ENCODE data around the gene TAOK2.

TAOK2 gene

DNA sequence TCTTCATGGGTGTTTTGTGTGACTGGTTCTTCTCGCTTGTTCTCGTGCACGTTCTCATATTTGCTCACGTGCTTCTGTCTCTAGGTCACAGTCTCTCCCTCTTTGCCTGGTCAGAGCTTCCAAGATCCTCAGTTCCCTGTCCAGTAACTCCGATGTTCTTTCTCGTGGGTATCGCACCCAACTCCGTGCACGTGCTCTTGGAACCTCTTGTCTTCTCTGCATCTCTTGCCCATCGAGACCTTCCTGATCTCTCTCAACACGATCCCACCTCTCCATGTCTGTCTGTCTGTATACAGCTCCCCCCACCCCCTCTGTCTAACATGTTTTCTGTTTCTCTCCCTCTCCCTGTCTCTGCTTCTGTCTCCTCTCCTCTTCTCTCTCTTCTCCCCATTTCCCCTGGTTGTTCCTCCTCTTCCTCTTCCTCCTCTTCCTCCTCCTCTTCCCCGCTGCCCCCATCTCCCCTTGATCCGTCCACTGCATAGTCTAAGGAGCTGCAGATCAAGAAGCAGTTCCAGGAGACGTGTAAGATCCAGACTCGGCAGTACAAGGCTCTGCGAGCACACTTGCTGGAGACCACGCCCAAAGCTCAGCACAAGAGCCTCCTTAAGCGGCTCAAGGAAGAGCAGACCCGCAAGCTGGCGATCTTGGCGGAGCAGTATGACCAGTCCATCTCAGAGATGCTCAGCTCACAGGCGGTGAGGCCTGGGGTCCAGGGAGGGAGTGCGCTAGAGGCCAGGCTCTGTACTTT, 15.6 kb downstream of the TAOK2 start:
- no peak for TF ChIP-seq GATA2 (IDR thresholded peaks at IDR 0.05; ENCODE audit: low read depth, low read length)
- no peak for TF ChIP-seq GATA3 (IDR thresholded peaks at IDR 0.05; ENCODE audit: low read depth, low read length)

GRCh38 chr16:29990034-29990433, 16.4 kb downstream of the TAOK2 start:
- TF ChIP-seq GATA3 (IDR thresholded peaks at IDR 0.05; ENCODE audit: low read depth, low read length) (no peak), GATA2 (IDR thresholded peaks at IDR 0.05; ENCODE audit: low read depth, low read length) (no peak)

DNA sequence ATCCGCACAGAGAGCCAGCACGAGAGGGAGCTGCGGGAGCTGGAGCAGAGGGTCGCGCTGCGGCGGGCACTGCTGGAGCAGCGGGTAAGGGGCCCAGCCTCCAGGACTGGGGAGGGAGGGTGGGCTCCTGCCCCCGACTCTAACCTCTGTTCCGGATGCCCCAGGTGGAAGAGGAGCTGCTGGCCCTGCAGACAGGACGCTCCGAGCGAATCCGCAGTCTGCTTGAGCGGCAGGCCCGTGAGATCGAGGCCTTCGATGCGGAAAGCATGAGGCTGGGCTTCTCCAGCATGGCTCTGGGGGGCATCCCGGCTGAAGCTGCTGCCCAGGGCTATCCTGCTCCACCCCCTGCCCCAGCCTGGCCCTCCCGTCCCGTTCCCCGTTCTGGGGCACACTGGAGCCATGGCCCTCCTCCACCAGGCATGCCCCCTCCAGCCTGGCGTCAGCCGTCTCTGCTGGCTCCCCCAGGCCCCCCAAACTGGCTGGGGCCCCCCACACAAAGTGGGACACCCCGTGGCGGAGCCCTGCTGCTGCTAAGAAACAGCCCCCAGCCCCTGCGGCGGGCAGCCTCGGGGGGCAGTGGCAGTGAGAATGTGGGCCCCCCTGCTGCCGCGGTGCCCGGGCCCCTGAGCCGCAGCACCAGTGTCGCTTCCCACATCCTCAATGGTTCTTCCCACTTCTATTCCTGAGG, 17.4 kb downstream of the TAOK2 start:
- TF ChIP-seq GATA3 (IDR thresholded peaks at IDR 0.05; ENCODE audit: low read depth, low read length) (no peak), GATA2 (IDR thresholded peaks at IDR 0.05; ENCODE audit: low read depth, low read length) (no peak)

DNA sequence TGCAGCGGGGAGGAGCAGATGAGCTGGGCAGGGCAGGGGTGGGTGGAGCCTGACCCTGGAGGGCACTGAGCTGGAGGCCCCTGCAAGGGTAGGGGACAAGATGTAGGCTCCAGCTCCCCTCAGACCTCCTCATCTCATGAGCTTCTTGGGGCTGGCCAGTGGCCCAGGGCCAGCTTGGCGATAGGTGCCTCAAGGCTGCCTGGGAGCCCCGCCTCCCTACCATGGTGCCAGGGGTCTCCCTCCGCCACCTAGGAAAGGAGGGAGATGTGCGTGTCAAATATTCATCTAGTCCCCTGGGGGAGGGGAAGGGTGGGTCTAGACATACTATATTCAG, 17.9 kb downstream of the TAOK2 start:
- TF ChIP-seq GATA3 (IDR thresholded peaks at IDR 0.05; ENCODE audit: low read depth, low read length) (no peak), GATA2 (IDR thresholded peaks at IDR 0.05; ENCODE audit: low read depth, low read length) (no peak)

GRCh38 chr16:29992344-29992967, 18.8 kb downstream of the TAOK2 start:
- TF ChIP-seq GATA2 (IDR thresholded peaks at IDR 0.05; ENCODE audit: low read depth, low read length): no peak
- TF ChIP-seq GATA3 (IDR thresholded peaks at IDR 0.05; ENCODE audit: low read depth, low read length): no peak

DNA sequence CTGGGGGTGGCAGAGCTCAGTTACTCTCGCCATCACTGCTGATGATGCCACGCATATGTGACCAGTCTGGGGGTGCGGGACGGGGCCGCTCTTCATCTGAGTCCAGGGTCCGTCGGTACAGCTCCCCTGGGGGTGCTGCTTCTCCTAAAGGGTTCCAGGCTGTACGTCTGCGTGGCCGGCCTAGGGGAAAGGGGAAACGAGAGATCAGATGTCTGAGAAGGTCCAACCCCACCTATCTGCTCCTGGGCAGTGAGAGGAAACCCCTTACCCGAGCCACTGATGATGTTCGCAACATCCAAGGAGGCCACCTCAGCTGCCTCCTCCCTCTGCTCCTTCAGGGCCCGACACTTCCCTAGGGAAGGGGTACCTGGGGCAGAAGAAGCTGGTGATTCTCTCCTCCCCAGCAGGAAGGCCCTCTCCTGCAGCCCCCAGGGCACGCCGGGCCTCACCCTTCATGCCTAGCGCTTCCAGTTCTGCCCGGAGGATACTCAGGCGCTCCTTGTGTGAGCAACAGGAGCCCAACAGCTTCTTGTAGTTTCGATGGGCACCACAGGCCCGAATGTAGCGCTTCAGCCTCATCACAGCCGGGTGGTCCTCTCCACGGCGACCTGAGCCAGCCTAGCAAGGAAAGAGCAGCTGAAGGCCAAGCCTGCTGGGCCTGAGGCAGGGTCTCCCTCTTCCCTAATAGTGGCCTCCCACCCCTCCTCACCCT, 19.7 kb downstream of the TAOK2 start:
- no peak for TF ChIP-seq GATA2 (IDR thresholded peaks at IDR 0.05; ENCODE audit: low read depth, low read length)
- no peak for TF ChIP-seq GATA3 (IDR thresholded peaks at IDR 0.05; ENCODE audit: low read depth, low read length)

DNA sequence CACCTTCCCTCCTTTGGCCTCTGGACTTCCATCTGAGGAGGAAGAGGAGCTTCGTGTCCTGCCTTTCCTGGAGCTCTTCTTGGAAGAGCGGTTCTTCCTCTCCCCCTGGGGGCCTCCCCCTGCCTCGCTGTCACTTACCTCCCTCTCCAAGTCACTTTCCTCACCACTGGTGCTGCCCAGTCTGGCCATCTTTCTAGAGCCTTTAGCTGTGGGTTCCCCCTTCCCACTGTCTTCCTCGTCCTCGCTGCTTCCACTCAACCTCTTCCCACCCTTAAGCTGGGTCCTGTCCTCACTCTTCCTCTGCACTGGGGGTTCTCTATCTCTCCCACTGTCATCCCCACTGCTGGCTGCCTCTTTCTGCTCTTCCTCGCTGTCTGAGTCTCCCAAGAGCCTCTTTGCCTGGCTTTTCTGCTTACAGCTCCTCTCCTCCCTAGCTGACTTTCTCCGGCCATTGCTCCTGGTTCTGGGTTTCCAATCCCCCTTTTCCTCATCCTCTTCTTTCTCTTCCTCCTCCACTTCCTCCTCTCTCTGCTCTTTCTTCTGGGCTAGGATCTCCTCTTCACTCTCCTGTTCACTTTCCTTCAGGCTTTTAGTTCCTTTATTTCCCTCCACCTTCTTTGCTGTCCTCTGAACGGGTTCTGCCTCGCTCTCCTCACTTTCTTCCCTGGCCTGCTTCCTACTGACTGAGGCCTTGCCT, 20.4 kb downstream of the TAOK2 start:
- TF ChIP-seq GATA2 (IDR thresholded peaks at IDR 0.05; ENCODE audit: low read depth, low read length) (no peak), GATA3 (IDR thresholded peaks at IDR 0.05; ENCODE audit: low read depth, low read length) (no peak)

DNA sequence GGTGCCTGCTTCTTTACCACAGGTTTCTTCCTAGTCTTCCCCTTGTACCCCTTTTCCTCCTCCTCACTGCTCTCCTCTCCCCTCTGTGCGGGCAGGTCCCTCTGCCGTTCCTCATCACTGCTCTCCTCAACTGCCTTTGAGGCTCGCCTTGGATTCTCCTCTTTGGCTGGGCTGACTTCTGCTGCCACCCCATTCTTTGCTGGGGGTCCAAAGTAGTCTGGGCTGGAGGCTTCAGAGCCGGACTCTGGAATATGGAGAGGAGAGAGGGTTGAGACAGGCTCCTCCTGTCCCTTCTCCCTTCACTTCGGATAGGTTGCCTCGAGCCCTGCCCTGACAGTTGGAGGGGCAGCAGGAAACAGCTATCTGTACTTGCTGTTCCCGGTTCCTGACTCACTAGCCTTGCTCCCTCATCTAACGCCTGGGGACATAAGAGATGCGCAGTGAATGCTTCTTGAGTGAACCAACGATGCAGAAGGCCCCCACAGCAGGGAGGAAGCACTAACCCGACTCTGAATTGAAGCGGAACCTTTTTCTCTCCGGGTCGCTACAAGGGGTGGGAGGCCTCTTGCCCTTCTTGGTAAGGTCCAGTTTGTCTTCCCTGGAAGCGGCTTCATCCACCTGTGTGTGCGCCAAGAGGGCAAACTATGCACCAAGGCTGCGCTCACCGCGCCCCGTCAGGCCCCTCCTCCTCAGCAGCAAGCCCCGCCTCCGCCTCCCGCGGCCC, 21.1 kb downstream of the TAOK2 start:
- TF ChIP-seq GATA2 (IDR thresholded peaks at IDR 0.05; ENCODE audit: low read depth, low read length) (no peak), GATA3 (IDR thresholded peaks at IDR 0.05; ENCODE audit: low read depth, low read length) (no peak)

DNA sequence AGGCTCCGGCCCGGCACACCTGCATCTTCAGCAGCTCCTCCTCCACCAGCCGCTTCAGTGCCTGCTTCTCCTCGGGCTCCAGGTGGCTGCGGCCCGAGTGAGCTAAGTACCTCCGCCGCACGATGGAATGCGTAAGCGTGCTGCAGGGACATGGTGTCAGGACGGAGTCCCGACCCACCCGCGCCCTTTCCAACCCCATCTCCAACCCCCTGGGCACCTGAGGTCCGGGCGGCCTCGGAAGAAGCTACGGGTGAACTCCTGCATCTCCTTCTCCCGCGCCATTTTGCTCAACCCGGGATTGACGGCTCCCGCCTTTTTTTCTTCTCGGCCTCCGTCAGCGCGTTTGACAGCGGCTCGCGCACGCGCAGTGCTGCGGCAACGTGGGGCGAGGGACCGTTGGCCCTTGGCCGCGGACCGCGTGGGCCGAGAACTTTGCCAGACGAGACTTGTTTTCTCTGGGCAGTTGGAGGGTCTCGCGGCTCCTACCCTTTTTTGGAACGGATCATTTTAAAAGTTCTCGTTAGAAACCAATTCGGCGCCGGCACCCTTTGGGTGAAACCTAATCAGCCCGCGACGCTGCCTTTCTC, 21.7 kb downstream of the TAOK2 start, which contains the start of gene HIRIP3:
TSS of gene HIRIP3 (minus strand) at position 294 of the 587 bp plus-strand sequence. CDS start at position 282, 12 bp downstream.
- TF ChIP-seq GATA2 (IDR thresholded peaks at IDR 0.05; ENCODE audit: low read depth, low read length): no peak
- no peak for TF ChIP-seq GATA3 (IDR thresholded peaks at IDR 0.05; ENCODE audit: low read depth, low read length)

DNA sequence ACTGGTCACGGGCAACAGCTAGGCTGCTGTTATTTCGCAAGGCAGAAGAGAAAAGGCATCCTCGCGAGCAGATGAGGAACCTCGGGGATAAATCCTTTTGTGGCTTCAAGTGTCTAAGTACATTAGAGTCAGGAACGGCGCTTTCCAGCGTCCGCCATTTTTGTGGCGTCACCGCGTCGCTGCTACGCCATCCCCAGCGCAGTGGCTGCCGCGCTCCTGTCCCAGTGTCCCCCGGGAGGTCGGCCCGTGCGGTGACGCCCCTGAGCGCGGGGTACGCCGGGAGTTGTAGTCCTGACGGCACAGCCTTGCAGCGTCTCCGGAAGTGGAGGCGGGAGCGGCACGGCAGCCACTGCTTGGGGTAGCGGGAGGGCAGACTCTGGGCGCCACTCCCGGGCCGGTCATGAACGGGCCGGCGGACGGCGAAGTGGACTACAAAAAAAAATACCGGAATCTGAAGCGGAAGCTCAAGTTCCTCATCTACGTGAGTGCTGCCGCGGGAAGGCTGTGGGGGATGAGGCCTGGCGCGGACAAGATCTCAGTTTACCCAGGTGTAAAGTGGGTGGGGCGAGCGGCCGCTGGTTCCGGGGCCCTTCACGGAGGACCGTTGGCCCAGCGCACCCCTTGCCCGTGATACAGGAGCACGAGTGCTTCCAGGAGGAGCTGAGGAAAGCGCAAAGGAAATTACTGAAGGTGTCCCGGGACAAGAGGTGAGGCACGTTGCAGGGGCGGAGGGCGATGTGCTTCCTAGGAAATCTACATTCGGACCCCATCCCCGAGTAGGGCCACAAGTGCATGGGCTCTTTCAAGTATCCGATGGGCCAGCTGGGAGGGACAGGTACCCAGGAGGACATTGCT, 22.5 kb downstream of the TAOK2 start, which contains the start of gene INO80E:
TSS of gene INO80E (plus strand) at position 331 of the 855 bp plus-strand sequence. CDS start at position 401, 70 bp downstream.
- no peak for TF ChIP-seq GATA3 (IDR thresholded peaks at IDR 0.05; ENCODE audit: low read depth, low read length)
- TF ChIP-seq GATA2 (IDR thresholded peaks at IDR 0.05; ENCODE audit: low read depth, low read length): no peak

DNA sequence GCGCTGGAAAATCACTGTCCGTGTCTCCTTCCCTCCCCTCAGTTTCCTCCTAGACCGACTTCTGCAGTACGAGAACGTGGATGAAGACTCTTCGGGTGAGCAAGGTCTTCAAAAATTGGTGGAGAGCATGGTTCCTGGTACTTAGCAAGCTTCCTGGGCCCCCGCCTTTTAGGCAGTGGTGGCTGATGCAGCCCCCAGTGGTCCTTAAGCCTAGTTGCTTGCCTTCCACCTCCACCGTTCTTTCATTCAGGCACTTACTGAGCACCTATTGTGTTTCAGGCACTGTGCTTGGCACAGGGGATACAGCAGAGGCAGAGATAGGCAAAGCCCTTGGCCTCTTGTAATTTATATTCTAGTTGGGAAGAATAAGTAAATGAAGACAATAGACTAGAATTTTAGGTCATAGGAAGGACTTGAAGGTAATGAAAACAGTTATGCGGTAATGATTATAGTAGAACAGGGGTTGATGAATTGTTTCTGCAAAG, 23.1 kb downstream of the TAOK2 start:
- TF ChIP-seq GATA2 (IDR thresholded peaks at IDR 0.05; ENCODE audit: low read depth, low read length) (no peak), GATA3 (IDR thresholded peaks at IDR 0.05; ENCODE audit: low read depth, low read length) (no peak)

DNA sequence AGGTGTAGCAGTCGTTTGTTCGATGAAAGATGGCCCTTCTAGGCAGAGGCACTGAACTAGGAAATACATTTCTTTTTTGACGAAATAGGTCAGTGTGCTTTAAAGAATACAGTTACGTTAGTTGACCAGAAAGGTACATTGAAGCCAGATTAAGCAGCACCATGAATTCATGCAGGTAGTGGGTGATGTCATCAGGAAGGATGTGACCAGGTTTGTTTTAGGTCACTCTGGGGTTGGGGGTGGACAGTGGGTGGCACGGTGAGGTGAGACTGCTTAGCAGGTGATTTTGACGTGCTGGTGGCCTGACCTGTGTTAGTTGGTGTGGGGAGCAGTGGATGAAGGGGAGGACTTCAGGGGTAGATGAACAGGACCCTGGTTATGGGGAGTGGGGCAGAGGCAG, 25.9 kb downstream of the TAOK2 start:
- TF ChIP-seq GATA2 (IDR thresholded peaks at IDR 0.05; ENCODE audit: low read depth, low read length): no peak
- TF ChIP-seq GATA3 (IDR thresholded peaks at IDR 0.05; ENCODE audit: low read depth, low read length): no peak
